WTC11 (cell line): ENCODE data around the gene HES4.

Experiments used
- NFE2L1 ChIP-seq: sonication (generic); formaldehyde crosslinking; IDR thresholded peaks from 2 replicates; pipeline ENCODE4 v1.8.1; 2023; ENCODE audit warnings: missing genetic modification reagents
- TF ChIP-seq, protein P1 (sequence below): fragments of 200-600 bp; IDR thresholded peaks from 2 replicates; pipeline ENCODE4 v1.8.0; 2022; ENCODE audit warnings: antibody characterized with exemption
- TF ChIP-seq, protein P2 (sequence below): sonication (generic); formaldehyde crosslinking; IDR thresholded peaks from 2 replicates; pipeline ENCODE4 v1.8.1; 2022; ENCODE audit warnings: mild to moderate bottlenecking, missing genetic modification reagents, moderate library complexity, borderline replicate concordance
- TF ChIP-seq, protein P3 (sequence below): sonication (generic); formaldehyde crosslinking; IDR thresholded peaks from 2 replicates; pipeline ENCODE4 v1.8.1; 2023; ENCODE audit warnings: mild to moderate bottlenecking, missing genetic modification reagents
- TF ChIP-seq, protein P4 (sequence below): sonication (generic); formaldehyde crosslinking; IDR thresholded peaks from 2 replicates; pipeline ENCODE4 v1.8.0; 2022; ENCODE audit warnings: mild to moderate bottlenecking, missing genetic modification reagents
- TF ChIP-seq, protein P5 (sequence below): sonication (generic); formaldehyde crosslinking; IDR thresholded peaks from 2 replicates; pipeline ENCODE4 v1.8.0; 2022; ENCODE audit warnings: mild to moderate bottlenecking, missing genetic modification reagents

DNA sequence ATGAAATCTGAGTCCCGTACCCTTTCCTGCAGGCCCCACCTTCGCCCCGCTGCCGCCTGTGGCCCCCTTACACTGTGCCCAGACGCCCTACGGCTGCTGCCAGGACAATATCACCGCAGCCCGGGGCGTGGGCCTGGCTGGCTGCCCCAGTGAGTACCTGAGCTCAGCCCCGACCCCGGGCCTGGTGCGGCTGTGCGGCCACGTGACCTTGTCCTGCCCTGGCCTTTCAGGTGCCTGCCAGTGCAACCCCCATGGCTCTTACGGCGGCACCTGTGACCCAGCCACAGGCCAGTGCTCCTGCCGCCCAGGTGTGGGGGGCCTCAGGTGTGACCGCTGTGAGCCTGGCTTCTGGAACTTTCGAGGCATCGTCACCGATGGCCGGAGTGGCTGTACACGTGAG lies 45.2 kb upstream of the HES4 start:
- TF ChIP-seq, protein P1, sequence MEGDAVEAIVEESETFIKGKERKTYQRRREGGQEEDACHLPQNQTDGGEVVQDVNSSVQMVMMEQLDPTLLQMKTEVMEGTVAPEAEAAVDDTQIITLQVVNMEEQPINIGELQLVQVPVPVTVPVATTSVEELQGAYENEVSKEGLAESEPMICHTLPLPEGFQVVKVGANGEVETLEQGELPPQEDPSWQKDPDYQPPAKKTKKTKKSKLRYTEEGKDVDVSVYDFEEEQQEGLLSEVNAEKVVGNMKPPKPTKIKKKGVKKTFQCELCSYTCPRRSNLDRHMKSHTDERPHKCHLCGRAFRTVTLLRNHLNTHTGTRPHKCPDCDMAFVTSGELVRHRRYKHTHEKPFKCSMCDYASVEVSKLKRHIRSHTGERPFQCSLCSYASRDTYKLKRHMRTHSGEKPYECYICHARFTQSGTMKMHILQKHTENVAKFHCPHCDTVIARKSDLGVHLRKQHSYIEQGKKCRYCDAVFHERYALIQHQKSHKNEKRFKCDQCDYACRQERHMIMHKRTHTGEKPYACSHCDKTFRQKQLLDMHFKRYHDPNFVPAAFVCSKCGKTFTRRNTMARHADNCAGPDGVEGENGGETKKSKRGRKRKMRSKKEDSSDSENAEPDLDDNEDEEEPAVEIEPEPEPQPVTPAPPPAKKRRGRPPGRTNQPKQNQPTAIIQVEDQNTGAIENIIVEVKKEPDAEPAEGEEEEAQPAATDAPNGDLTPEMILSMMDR: no peak
- TF ChIP-seq, protein P2, sequence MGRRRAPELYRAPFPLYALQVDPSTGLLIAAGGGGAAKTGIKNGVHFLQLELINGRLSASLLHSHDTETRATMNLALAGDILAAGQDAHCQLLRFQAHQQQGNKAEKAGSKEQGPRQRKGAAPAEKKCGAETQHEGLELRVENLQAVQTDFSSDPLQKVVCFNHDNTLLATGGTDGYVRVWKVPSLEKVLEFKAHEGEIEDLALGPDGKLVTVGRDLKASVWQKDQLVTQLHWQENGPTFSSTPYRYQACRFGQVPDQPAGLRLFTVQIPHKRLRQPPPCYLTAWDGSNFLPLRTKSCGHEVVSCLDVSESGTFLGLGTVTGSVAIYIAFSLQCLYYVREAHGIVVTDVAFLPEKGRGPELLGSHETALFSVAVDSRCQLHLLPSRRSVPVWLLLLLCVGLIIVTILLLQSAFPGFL (CRISPR knock-in tag): no peak
- TF ChIP-seq, protein P3, sequence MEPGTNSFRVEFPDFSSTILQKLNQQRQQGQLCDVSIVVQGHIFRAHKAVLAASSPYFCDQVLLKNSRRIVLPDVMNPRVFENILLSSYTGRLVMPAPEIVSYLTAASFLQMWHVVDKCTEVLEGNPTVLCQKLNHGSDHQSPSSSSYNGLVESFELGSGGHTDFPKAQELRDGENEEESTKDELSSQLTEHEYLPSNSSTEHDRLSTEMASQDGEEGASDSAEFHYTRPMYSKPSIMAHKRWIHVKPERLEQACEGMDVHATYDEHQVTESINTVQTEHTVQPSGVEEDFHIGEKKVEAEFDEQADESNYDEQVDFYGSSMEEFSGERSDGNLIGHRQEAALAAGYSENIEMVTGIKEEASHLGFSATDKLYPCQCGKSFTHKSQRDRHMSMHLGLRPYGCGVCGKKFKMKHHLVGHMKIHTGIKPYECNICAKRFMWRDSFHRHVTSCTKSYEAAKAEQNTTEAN: no peak
- no peak for TF ChIP-seq NFE2L1
- TF ChIP-seq, protein P4, sequence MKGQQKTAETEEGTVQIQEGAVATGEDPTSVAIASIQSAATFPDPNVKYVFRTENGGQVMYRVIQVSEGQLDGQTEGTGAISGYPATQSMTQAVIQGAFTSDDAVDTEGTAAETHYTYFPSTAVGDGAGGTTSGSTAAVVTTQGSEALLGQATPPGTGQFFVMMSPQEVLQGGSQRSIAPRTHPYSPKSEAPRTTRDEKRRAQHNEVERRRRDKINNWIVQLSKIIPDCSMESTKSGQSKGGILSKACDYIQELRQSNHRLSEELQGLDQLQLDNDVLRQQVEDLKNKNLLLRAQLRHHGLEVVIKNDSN: no peak
- TF ChIP-seq, protein P5, sequence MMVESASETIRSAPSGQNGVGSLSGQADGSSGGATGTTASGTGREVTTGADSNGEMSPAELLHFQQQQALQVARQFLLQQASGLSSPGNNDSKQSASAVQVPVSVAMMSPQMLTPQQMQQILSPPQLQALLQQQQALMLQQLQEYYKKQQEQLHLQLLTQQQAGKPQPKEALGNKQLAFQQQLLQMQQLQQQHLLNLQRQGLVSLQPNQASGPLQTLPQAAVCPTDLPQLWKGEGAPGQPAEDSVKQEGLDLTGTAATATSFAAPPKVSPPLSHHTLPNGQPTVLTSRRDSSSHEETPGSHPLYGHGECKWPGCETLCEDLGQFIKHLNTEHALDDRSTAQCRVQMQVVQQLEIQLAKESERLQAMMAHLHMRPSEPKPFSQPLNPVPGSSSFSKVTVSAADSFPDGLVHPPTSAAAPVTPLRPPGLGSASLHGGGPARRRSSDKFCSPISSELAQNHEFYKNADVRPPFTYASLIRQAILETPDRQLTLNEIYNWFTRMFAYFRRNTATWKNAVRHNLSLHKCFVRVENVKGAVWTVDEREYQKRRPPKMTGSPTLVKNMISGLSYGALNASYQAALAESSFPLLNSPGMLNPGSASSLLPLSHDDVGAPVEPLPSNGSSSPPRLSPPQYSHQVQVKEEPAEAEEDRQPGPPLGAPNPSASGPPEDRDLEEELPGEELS: no peak
